Stimulated activated CD4-positive, alpha-beta T cell treated with anti-CD3 and anti-CD28 coated beads, Interleukin-4, amount 100 ng/mL, for 1 hour (primary cell): Measurements from ENCODE around the gene STX11.
"Not testable (repeated sequence)": the region's sequence is repeated elsewhere in the genome, so short reads cannot be mapped to it uniquely, and the experiment has no call there.

Experiments
- DNase-seq: peaks from one replicate; pipeline ENCODE4 v3.0.0-alpha.2; 2020

The STX11 gene

DNA sequence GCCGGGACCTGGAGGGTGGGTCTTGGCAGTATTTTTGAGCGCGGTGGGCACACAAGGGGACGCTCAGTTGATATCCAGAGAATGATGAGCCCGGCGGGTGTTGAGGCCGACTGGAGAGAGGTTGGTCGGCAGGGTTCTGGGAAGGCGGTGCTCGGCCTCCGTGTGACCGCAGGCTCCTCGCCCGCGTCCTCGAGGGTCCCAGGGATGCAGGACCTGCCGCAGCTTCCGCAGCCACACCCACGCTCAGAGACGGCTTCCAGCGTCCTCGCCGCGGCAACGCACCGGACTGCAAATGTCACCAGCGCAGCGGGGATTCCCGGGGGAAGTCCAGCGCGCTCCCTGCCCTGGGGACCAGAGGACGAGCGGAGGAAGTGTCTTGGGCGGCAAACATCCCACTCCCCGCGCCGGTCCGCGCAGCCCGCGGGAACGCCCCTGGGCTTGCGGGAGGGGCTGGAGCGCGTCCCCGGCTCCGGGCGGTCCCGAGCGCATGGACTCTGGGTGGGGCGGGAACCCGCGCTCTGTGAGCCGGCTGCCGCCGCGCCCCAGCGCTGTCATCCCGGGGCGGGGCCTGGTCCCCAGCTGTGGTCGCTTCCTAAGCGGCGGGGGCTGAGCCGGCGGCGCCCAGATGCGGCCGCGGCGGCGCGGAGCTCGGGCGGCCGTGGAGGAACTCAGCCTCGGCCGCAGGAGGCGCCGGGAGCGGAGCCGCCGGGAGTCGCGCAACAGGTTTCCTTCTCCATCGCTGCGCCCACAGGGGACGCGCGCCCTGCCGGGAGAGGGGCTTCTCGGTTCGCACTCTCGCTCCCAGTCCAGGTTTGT lies at the start of gene STX11:
Gene STX11 (plus strand): TSS at position 624 of the 816 bp plus-strand sequence. CDS start 36,111 bp downstream, outside the sequence.
- DNase-seq, result peak; percentile 81

DNA sequence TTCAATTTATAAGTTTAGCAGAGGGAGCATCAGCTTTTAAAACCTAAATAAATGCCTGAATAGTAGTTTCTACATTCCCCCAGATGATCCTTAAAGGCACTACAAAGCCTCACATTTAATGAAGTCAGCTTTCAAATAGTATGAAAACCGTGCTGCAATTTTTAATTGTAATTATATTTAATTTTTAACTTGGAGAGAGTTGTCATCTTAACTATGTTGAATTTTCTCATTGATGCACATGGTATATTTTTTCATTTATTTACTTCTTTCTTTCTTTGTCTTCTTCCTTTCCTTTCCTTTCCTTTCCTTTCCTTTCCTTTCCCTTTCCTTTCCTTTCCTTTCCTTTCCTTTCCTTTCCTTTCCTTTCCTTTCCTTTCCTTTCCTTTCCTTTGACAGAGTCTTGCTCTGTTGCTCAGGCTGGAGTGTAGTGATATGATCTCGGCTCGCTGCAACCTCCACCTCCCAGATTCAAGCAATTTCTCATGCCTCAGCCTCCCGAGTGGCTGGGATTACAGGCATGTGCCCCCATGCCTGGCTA lies 47.2 kb upstream of the STX11 start:
- no peak for DNase-seq

DNA sequence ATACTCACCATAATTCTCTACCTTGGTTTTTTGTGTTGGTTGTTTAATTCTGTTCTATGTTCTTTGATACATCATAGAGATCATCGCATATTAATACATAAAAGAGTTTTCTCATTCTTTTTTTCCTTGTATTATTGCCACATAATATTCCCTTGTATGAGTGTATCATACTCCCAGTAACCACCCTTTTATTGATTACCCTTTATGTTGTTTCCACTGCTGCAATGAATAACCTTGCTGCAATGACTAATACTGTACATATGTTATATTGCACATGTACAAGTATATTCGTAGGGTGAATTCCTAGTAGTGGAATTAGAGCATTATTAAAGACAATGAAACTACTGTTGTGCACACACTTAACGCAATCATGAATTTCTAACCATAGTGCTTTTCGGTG lies 45.8 kb upstream of the STX11 start:
- DNase-seq, result no peak

DNA sequence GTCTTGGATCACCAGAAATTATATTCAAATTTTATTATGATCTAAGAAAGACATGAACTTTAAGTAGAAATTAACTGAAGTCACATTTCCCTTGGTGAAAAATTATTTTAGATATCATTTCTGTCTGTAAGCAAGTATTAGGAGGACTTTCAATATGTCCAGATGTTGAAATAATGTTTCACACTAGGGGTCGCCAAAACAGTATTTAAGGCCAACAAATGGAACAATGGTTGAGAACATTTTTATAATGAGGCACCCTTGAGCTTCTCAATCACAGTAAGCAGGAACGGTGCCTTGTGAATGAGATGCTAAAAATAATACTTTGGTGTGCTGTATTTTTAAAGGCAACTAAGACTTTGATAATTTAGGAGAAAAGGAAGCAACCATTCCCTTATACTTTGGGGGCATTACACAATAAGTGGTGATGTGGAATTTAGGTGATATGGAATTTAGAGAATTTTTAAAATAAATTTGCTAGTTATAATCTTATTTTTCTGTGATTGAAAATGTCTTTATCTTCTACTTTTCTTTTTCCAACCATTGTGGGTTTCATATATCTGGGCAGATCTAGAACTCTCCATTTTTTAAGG lies 45.3 kb upstream of the STX11 start:
- no peak for DNase-seq

DNA sequence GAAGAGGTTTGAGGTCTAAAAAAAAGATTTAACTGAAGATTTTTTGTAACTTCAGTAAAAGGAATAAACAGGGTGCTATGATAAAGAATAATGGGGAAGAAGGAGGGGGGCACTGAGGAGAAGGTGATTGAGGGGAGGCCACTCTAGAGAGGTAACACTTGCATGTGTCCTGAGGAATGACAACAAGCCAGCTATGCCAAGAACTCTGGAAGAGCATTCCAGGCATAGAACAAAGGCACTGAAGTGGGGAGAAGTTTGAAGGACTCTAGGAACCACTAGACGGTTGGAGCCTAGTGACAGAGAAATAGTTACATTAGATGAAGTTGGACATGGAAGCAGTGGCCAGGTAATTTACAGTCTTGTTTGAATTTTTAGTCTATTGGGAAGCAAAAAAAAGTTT lies 44.1 kb upstream of the STX11 start:
- no peak for DNase-seq

DNA sequence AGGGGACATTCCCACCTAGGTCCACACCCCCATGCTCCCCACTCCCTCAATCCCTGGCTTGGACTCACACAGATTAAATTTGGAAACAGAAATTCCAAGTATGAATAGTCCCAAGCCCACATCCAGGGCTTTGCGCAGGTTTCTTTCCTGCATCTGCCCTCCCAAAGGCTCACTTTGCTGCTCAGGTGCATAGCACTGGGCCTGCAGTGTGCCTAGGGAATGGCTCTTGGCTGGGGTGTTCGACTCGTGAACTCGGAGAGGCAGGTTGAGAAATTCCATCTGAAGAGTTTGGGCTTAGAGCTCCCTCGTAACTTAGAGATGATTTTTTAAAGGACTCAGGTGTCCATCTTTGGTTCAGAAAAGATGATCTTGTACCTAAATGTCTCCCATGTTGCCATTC lies 40.1 kb upstream of the STX11 start:
- DNase-seq, result no peak

DNA sequence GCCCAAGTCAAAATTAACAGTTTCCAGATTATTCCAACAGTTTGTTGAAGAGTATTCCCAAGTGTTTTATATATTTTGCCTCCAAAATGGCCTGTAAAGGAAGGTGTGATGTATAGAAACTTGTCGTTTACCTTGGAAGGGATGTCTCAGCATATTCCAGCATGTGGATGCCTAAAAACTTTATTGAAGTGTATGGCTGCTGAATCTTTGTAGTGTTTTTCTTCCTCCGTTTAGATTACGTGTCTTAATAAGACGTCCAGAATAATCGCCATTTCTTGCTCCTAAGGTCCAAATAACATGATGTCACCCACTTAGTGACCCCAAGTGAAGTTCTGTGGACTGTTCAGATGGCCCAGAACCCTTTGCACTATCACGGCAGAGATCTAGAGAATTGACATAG lies 37.0 kb upstream of the STX11 start:
- no peak for DNase-seq

DNA sequence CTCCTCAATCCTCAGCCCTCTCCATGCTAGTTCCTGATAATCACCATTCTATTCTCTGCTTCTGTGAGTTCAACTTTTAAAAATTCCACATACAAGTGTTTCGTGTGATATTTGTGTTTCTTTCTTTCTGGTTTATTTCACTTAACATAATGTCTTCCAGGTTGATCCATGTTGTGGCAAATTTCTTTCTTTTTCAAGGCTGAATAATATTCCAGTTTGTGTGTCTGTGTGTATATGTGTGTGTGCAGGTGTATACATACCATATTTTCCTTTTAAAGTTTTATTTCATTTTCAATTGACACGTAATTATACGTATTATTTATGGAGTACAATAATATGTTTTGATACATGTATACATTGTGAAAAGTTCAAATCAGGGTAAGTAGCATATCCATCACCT lies 35.1 kb upstream of the STX11 start:
- no peak for DNase-seq

DNA sequence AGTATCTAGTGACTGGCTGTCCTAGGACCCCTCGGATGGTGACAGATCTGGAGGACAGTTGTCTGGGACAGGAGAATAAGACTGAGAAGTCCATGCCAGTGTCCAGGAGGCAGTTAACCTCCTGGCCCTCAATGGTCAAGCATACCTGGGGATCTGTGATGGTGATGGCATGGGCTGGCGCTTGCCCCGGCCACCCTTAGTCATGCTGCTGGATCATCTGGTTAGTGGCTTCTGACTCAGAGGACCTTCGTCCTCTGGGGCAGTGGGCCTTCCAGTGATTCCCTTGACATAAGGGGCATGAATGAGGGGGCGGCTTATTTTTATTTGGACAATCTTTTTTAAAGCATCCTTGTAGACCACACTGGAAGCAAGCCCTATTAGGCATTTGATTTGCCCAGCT lies 30.9 kb upstream of the STX11 start:
- no peak for DNase-seq

DNA sequence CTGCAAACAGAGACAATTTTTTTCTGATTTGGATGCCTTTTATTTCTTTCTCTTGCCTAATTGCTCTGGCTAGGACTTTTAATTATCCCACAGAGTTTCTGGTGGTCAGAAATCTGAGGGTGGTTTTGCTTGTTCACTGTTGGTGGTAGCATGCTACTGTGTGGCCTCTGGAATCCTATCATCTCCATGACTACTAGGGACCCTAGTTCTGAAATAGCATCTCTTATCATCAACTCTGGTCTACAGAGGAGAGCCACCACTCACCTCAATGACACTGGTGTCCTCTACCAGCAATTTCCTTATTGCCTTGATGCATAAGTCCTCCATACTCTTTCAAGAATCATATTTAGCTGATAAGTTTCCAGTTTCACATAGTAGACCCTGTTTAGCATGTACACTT lies 27.5 kb upstream of the STX11 start:
- DNase-seq, result no peak

DNA sequence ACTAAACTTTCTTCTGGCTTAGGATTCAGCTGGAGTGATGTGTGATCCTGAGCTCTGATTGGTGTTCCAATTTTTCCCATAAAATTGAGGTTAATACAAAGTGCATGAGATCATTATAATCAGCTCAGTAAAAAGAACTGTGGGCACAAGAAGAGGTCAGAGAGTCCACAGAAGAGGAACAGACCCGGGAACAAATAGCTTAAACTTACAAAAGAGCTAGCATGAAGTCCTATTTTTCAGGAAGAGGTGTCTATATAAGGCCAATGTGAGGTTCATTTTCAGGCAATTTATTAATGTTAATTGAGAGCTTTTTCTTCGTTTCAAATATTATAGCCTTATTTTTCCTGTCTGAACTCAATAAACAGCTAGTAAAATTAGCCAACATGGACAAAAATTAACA lies 26.9 kb upstream of the STX11 start:
- DNase-seq, result no peak

DNA sequence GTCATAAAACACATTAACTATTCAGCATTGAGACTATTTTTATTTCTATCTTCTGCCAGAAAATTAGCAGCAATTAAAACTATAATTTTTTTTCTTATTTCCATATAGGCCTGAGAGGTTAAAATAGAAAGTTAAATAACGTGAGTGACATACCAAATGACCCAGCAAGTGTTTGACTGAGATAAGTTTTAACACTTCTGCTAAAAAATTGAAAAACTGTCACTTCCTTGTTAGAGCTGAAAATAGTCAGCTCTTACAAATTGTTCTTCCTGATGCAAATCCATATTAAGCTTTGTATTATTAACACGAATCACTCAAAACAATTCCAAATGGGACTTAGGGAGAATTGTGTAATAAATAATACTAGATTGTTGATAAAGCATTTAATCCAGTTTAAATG lies 26.5 kb upstream of the STX11 start:
- no peak for DNase-seq

DNA sequence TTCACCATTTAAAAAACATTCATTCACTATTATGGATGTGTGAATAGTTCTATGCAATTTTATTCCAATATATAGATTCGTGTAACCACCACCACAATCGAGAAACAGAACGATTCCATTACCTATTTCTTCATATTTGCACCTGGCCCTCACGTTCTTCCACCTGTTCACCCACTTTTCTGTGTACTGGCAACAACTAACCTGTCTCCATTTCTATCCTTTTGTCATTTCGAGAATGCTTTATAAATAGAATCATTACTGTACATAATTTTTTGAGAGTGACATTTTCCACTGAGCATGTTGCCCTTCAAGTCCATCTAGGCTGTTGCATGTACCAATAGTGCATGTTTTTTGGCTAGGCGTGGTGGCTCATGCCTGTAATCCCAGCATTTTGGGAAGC lies 23.2 kb upstream of the STX11 start:
- no peak for DNase-seq

DNA sequence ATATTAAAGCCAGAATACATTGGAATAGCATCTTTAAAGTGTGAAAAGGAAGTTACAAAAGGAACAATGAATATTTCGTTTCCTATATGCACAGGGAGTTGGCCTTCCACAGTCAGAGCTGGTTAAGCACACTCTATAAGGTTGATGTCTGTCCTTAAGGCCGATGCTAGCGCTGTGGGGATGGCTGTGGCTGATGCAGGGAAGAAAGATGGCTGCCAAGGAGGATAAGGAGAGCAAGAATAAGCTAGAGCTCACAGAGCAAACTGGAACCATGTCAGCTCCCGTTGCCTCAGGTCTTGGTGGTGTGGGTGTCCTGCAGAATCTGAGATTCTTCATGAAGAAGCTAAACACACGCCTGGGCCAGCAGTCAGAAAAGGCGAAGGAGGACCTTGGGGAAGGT lies 20.8 kb upstream of the STX11 start:
- DNase-seq, result no peak

DNA sequence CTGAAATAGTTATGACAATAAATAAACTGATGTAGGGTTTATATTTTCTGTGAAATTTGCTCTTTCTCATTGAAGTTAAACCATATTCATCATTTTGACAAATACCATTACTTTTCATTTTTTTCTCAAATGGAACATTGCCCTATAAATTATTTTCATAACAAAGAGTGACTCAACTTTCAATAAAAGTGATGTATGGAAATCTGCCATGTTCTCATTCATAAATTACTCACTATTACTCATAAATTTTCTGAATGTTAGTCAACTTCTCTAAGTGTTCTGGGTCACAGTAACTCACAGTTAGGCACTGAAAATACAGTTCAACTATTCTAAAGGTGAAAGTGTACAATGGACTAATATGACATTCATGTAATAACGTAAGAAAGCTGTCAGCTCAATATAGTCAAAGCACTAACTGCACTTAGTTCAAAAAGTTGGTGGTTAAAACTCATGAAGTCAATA lies 19.0 kb upstream of the STX11 start:
- DNase-seq, result no peak

DNA sequence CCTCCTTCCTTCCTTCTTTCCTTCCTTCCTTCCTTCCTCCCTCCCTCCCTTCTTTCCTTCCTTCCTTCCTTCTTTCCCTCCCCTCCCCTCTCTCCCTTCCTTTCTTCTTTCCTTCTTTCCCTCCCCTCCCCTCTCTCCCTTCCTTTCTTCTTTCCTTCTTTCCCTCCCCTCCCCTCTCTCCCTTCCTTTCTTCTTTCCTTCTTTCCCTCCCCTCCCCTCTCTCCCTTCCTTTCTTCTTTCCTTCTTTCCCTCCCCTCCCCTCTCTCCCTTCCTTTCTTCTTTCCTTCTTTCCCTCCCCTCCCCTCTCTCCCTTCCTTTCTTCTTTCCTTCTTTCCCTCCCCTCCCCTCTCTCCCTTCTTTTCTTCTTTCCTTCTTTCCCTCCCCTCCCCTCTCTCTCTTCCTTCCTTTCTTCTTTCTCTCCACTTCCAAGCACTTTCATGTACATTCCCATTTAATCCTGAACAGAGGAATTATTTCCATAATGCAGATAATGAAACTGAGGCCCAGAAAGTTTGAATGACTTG lies 18.1 kb upstream of the STX11 start:
- DNase-seq, result not testable (repeated sequence)

DNA sequence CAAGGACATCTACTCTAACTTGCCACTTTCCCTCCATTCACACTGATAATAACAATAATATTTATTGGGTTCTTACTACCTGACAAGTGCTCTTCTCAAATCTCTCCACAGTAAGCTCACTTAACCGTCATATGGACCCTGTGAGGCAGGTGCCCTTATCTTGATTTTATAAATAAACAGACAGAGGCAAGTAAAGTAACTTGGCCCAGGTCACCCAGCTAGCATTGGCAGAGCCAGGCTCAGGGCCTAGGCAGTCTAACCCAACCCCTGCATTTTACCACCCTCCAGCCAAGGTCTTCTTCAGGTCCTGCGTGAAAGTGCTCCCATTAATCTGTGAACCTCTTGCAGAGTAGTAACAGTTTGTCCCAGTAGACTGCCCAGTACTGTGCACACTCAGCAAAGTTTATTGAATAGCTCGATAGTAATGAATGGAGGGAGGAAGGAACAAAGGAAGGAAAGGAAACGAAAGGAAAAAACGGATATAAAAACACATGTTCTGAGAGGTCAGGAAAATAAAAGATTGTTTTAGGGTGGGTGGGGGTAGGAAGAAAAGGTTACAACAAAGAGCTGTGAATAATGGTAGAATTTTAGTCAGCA lies 17.0 kb upstream of the STX11 start:
- DNase-seq, result no peak

DNA sequence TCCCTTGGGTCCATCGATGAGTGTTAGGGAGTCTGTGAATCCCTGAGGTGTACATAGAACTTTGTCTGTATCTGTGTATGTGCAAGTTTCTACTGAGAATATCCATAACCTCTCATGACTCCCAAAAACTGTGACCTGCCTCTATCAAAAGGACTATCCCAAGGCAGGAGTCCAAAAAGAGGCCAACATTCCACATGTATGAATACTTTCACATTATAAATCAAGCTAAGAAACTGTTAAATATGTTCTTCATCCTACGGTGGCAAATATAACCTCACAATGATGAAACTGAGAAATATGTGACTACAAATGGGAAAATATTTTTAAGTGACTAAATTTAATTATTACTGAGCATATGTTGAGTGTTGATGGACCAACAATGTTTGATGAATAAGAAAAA lies 16.1 kb upstream of the STX11 start:
- no peak for DNase-seq

DNA sequence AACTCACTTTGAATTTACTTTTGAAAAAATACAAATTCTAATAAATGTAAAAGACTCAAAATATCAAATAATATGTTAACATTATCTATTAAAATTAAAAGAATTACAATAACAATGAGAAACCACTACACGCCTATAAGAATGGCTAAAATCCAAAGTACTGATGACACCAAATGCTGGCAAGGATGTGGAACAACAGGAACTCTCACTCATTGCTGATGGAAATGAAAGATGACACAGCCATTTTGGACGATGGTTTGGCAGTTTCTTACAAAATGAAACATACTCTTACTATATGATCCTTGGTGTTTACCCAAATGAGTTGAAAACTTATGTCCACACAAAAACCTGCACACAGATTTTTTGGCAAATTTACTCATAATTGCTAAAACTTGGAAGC lies 15.6 kb upstream of the STX11 start:
- no peak for DNase-seq

DNA sequence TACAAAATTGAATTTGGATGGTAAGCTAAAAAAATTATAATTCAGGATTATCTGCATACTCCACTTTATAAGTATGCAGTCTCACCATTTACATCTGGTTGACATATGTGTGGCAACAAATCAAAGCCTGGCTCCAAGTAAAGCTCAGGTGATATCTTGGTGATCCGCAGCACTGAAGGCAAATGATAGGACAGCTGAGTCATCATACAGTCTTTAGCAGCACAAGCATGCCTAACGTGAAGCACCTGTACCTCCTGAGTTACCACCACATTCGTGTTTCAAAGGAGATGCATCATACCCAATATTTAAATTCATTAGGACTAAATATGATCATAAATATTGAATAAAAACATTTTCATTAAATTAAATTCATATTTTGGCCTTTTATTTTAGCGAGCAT lies 11.8 kb upstream of the STX11 start:
- DNase-seq, result no peak

DNA sequence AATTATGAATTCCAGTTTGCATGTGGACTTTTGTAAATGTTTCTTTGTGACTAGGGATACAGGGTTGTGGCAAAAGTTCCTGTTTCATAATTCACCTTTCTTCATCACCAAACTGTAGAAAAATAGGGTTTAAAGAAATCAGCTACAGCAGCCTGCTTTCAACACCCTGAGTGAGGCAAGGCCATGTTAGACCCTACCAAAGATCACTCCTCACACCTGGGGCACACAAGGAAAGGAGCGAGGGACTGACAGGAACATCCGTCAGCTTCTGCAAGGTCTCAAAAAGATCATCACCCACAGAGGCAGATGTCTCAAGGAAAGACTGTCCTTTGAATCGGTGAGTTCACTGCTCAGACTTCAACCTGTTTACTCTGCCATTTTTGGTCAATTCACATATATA lies 10.5 kb upstream of the STX11 start:
- DNase-seq, result no peak

DNA sequence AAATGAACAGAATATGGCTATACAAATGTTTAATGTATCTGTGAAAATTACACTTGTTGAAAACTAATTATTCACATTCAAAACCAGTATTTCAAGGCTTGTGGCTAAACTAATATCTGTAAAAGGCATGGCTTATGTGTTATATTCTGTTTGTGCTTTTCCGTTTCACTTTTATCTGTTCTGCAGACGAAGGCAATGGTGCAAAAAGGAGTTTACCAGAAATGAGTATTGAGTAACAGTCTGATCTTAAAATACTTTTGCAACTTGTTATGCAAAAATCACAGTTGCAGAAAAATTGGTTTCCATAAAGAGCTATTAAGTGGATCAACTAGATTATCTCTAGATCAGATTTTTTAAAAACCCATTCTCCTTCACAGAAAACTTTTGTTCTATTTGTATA lies 9.4 kb upstream of the STX11 start:
- no peak for DNase-seq

DNA sequence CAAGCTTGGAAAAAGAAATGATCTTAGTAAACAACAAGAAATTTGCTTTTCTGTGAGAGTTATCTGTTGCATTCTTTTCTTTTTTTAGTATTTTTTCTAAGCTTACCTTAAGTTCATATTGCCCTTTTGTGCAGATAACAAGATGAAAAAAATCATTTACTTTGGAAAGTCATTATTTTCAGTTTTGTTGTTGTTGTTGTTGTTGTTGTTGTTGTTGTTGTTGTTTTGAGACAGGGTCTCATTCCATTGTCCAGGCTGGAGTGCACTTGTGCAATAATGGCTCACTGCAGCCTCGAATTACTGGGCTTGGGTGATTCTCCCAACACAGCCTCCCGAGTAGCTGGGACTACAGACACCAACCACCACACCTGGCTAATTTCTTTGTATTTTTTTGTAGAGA lies 8.8 kb upstream of the STX11 start:
- no peak for DNase-seq

DNA sequence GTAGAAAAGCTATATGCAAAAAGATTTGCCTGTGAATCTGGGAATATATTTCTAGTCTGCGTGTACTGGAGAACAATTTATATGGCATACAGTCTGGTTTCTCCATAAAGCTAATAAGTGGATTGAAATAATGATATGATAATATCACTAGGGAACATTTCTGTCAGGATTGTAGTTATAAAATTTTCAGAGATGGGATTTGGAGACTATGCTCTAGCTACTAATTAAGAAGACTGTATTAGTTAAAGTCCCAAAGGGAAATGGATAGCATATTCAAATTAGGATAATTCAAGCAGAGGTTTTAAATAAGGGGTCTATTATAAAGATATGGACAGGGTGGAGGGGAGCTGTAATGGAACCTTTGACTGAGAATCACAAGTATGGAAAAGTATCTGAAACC lies 7.2 kb upstream of the STX11 start:
- no peak for DNase-seq
